ENCODE data around the gene TMEM236.
"Not testable (repeated sequence)": the region's sequence is repeated elsewhere in the genome, so short reads cannot be mapped to it uniquely, and the experiment has no call there.

The TMEM236 gene

GRCh38 chr10:17751781-17752445 lies at the start of gene TMEM236:
Gene TMEM236, plus strand, starts transcription at chr10:17752201. Its CDS starts 95 bp downstream, at chr10:17752296.
- H3K4me3 ChIP-seq (ENCODE audit: low read depth, low read length): no peak within 1 kb of the TSS

GRCh38 chr10:17703706-17704105 lies 48.3 kb upstream of the TMEM236 start:
- H3K4me3 ChIP-seq (ENCODE audit: low read depth, low read length): no peak overlapping the region

GRCh38 chr10:17708821-17709220 lies 43.2 kb upstream of the TMEM236 start:
- no peak overlapping the region for H3K4me3 ChIP-seq (ENCODE audit: low read depth, low read length)

GRCh38 chr10:17709492-17709891 lies 42.5 kb upstream of the TMEM236 start:
- no peak overlapping the region for H3K4me3 ChIP-seq (ENCODE audit: low read depth, low read length)

GRCh38 chr10:17710181-17710580 lies 41.8 kb upstream of the TMEM236 start:
- no peak overlapping the region for H3K4me3 ChIP-seq (ENCODE audit: low read depth, low read length)

GRCh38 chr10:17712053-17712452 lies 39.9 kb upstream of the TMEM236 start:
- no peak overlapping the region for H3K4me3 ChIP-seq (ENCODE audit: low read depth, low read length)

GRCh38 chr10:17712717-17713471 lies 39.1 kb upstream of the TMEM236 start:
- no peak overlapping the region for H3K4me3 ChIP-seq (ENCODE audit: low read depth, low read length)

- H3K4me3 ChIP-seq (ENCODE audit: low read depth, low read length): no peak overlapping the region
Measured at GRCh38 chr10:17713758-17714157, 38.2 kb upstream of the TMEM236 start.

- no peak overlapping the region for H3K4me3 ChIP-seq (ENCODE audit: low read depth, low read length)
Measured at GRCh38 chr10:17716161-17716560, 35.8 kb upstream of the TMEM236 start.

- not testable (repeated sequence) for H3K4me3 ChIP-seq (ENCODE audit: low read depth, low read length)
Measured at GRCh38 chr10:17722317-17723014, 29.5 kb upstream of the TMEM236 start.

GRCh38 chr10:17725703-17726102 lies 26.3 kb upstream of the TMEM236 start:
- H3K4me3 ChIP-seq (ENCODE audit: low read depth, low read length): no peak overlapping the region

- H3K4me3 ChIP-seq (ENCODE audit: low read depth, low read length): no peak overlapping the region
Measured at GRCh38 chr10:17729630-17730029, 22.4 kb upstream of the TMEM236 start.

- no peak overlapping the region for H3K4me3 ChIP-seq (ENCODE audit: low read depth, low read length)
Measured at GRCh38 chr10:17730667-17731066, 21.3 kb upstream of the TMEM236 start.

GRCh38 chr10:17731331-17732020 lies 20.5 kb upstream of the TMEM236 start:
- H3K4me3 ChIP-seq (ENCODE audit: low read depth, low read length): no peak overlapping the region

- H3K4me3 ChIP-seq (ENCODE audit: low read depth, low read length): no peak overlapping the region
Measured at GRCh38 chr10:17733620-17734019, 18.4 kb upstream of the TMEM236 start.

- no peak overlapping the region for H3K4me3 ChIP-seq (ENCODE audit: low read depth, low read length)
Measured at GRCh38 chr10:17734432-17735080, 17.4 kb upstream of the TMEM236 start.

- H3K4me3 ChIP-seq (ENCODE audit: low read depth, low read length): no peak overlapping the region
Measured at GRCh38 chr10:17735166-17735941, 16.6 kb upstream of the TMEM236 start.

GRCh38 chr10:17736223-17736622 lies 15.8 kb upstream of the TMEM236 start:
- no peak overlapping the region for H3K4me3 ChIP-seq (ENCODE audit: low read depth, low read length)

- no peak overlapping the region for H3K4me3 ChIP-seq (ENCODE audit: low read depth, low read length)
Measured at GRCh38 chr10:17737027-17737965, 14.7 kb upstream of the TMEM236 start.

Measured in iPS-11a (cell line).